HepG2 (cell line): ENCODE measurements around the gene GLE1. TPM values are rescaled to one million over a fixed set of nuclear protein-coding genes. Genes with fewer than 3 reads are reported as not detected.

Experiments
- ATAC-seq: fragments of 200-7000 bp; cut with Tn5 transposase; 3 replicates; pipeline ENCODE4 v1.9.1; 2020; ENCODE audit warnings: mild to moderate bottlenecking, moderate library complexity
- BruUV-seq: library from RNA; stranded (reverse); fragments of 400-500 nt; replicated peaks from 2 replicates; lab custom pipeline; 2021; lab: Mats Ljungman, UMichigan
- CTCF ChIA-PET: fragments of 300-600 bp; formaldehyde crosslinking; extraction: SDS; loops from one replicate; lab custom pipeline; 2021; ENCODE audit warnings: low total read pairs, inconsistent platforms, low intra/inter-chr PET ratio; lab: Yijun Ruan, JAX
- POLR2A ChIA-PET: fragments of 350-600 bp; sonication (Branson Sonifier 250); formaldehyde crosslinking; loops from one replicate; lab custom pipeline; 2020; ENCODE audit warnings: antibody characterized with exemption, inconsistent platforms; lab: Yijun Ruan, JAX
- DNase-seq: peaks from one replicate; pipeline ENCODE4 v3.0.0-alpha.2; 2015; ENCODE audit warnings: low spot score
- FAIRE-seq: peaks from 3 replicates; lab custom pipeline; 2011; peaks lifted over from hg19 to GRCh38; lab: Jason Lieb, UNC
- H2AFZ ChIP-seq: one replicate; pipeline ENCODE4 v1.6.1; 2011; ENCODE audit warnings: low read length, inconsistent platforms
- H3K27ac ChIP-seq: fragments of 300-600 bp; 3 replicates; pipeline ENCODE4 v1.8.0; 2011; ENCODE audit warnings: mixed run types, mild to moderate bottlenecking, mixed read lengths, low read length, inconsistent platforms; ENCODE audit not compliant: insufficient read depth; ENCODE audit errors: extremely low read length
- H3K27me3 ChIP-seq, 2 experiments: fragments of 200-600 bp in 1 of 2; 2 replicates in 1 of 2; 3 replicates in 1 of 2; pipeline versions ENCODE4 v1.6.0 to v1.8.0; 2011; ENCODE audit warnings: low read length in 2 of 2, mild to moderate bottlenecking in 2 of 2, moderate library complexity in 2 of 2, inconsistent platforms in 1 of 2; ENCODE audit not compliant: insufficient read depth in 2 of 2, control insufficient read depth in 1 of 2
- H3K36me3 ChIP-seq, 2 experiments: fragments of 200-600 bp in 1 of 2; replicated peaks in 1 of 2; 2 replicates in 1 of 2; 3 replicates in 1 of 2; pipeline versions ENCODE4 v1.5.1 to v1.8.0; 2011; ENCODE audit warnings: low read length in 2 of 2, inconsistent platforms in 1 of 2; ENCODE audit not compliant: insufficient read depth in 2 of 2, control insufficient read depth in 1 of 2
- H3K4me1 ChIP-seq: 2 replicates; pipeline ENCODE4 v1.5.1; 2012; ENCODE audit warnings: low read length, inconsistent platforms; ENCODE audit not compliant: insufficient read depth
- H3K4me2 ChIP-seq: 2 replicates; pipeline ENCODE4 v1.6.0; 2011; ENCODE audit warnings: low read depth, low read length, inconsistent platforms
- H3K4me3 ChIP-seq, 3 experiments: fragments of 200-600 bp in 1 of 3; sonication (generic), shearing (Covaris generic) in 1 of 3; replicated peaks in 1 of 3; 2 replicates each; pipeline ENCODE4 v1.5.1; 2011 to 2016; ENCODE audit warnings: low read length in 3 of 3, inconsistent platforms in 2 of 3, low read depth in 2 of 3, mild to moderate bottlenecking in 2 of 3, control low read depth in 1 of 3, mixed read lengths in 1 of 3; ENCODE audit not compliant: insufficient read depth in 1 of 3
- H3K79me2 ChIP-seq: one replicate; pipeline ENCODE4 v1.6.1; 2011; ENCODE audit warnings: low read length, inconsistent platforms; ENCODE audit not compliant: insufficient read depth
- H3K9ac ChIP-seq: 2 replicates; pipeline ENCODE4 v1.6.0; 2011; ENCODE audit warnings: mild to moderate bottlenecking, low read depth, low read length, inconsistent platforms; ENCODE audit not compliant: insufficient read depth
- H3K9me3 ChIP-seq: 2 replicates; pipeline ENCODE4 v1.5.1; 2012; ENCODE audit warnings: mild to moderate bottlenecking, low read length
- H4K20me1 ChIP-seq: 2 replicates; pipeline ENCODE4 v1.6.0; 2011; ENCODE audit warnings: inconsistent platforms, mild to moderate bottlenecking, low read length, moderate library complexity; ENCODE audit not compliant: insufficient read depth
- CEBPB ChIP-seq: IDR thresholded peaks from 2 replicates; pipeline ENCODE4 v1.6.1; 2011; ENCODE audit warnings: low read depth, low read length, improper control_type of control experiment, borderline replicate concordance
- ELF3 ChIP-seq: IDR thresholded peaks from 2 replicates; pipeline ENCODE4 v1.6.1; 2016; ENCODE audit warnings: missing genetic modification reagents, missing compliant biosample characterization
- KDM2A ChIP-seq: sonication (generic); formaldehyde crosslinking; IDR thresholded peaks from 2 replicates; pipeline ENCODE4 v1.4.0; 2020; ENCODE audit warnings: low read depth, missing genetic modification reagents, borderline replicate concordance
- MXD1 ChIP-seq: sonication (generic); formaldehyde crosslinking; IDR thresholded peaks from 2 replicates; pipeline ENCODE4 v1.4.0; 2020; ENCODE audit warnings: mild to moderate bottlenecking, missing genetic modification reagents
- NR2F2 ChIP-seq: IDR thresholded peaks from 2 replicates; pipeline ENCODE4 v1.6.1; 2012; ENCODE audit warnings: low read depth, inconsistent platforms, borderline replicate concordance
- POLR2AphosphoS5 ChIP-seq: IDR thresholded peaks from 2 replicates; pipeline ENCODE4 v1.6.1; 2012; ENCODE audit warnings: low read depth, low read length
- RNF2 ChIP-seq: fragments of 450-650 bp; conservative IDR thresholded peaks from 2 replicates; pipeline ENCODE4 v1.6.1; 2016; ENCODE audit warnings: low read depth
- SIN3A ChIP-seq: IDR thresholded peaks from 2 replicates; pipeline ENCODE4 v1.6.1; 2011; ENCODE audit warnings: low read depth, mild to moderate bottlenecking, control low read depth, low read length, borderline replicate concordance
- SRSF4 ChIP-seq: fragments of 200-400 bp; formaldehyde crosslinking; IDR thresholded peaks from one replicate; pipeline ENCODE4 v1.6.1; 2018; ENCODE audit warnings: mild to moderate bottlenecking, low read depth, low read length, moderate library complexity; ENCODE audit not compliant: poor library complexity, severe bottlenecking
- TFAP4 ChIP-seq: sonication (generic); IDR thresholded peaks from 2 replicates; pipeline ENCODE4 v1.6.1; 2016; ENCODE audit warnings: low read depth, borderline replicate concordance
- ZBTB44 ChIP-seq: sonication (generic); formaldehyde crosslinking; IDR thresholded peaks from 2 replicates; pipeline ENCODE4 v1.4.0; 2020; ENCODE audit warnings: missing genetic modification reagents
- ZNF367 ChIP-seq: sonication (generic); formaldehyde crosslinking; IDR thresholded peaks from 2 replicates; pipeline ENCODE4 v1.4.0; 2020; ENCODE audit warnings: missing genetic modification reagents, borderline replicate concordance
- ZNF512B ChIP-seq: sonication (generic); formaldehyde crosslinking; IDR thresholded peaks from 2 replicates; pipeline ENCODE4 v1.5.1; 2020; ENCODE audit warnings: missing genetic modification reagents, mild to moderate bottlenecking, borderline replicate concordance
- WGBS: methylation state at CpG from one replicate; pipeline ENCODE4 v1.1.6; 2017; ENCODE audit warnings: low lambda C conversion rate; 5-methylcytosine and 5-hydroxymethylcytosine counted together
- in situ Hi-C: cut with HindIII; loops from 2 replicates; pipeline ENCODE4 v1.10.0; 2017; ENCODE audit warnings: low pct_unique_long_range_greater_than_20kb; ENCODE audit not compliant: extremely low pct_ligation_motif_present
- intact Hi-C: fragments of 100-400 bp; cut with micrococcal nuclease; formaldehyde crosslinking; loops from one replicate; pipeline ENCODE4 v1.10.0; 2022; ENCODE audit not compliant: unreplicated experiment
- polyA plus RNA-seq, 8 experiments: library from polyadenylated mRNA; depleted of rRNA in 3 of 8; stranded (reverse) in 7 of 8; unstranded in 1 of 8; fragments of >200 nt; fragmentation: Illumina TruSeq in 4 of 8; extraction: Trizol in 4 of 8; gene quantifications; 2 replicates each; pipeline versions ENCODE4 v1.2.1 to v1.2.3, GENCODE V29; 2011 to 2016; ENCODE audit warnings: low read depth in 4 of 8, missing spikeins in 1 of 8, mixed read lengths in 1 of 8; ENCODE audit not compliant: insufficient read depth in 1 of 8
- total RNA-seq, 5 experiments: library from RNA; depleted of rRNA; stranded (reverse); fragments of >200 nt; fragmentation: Illumina TruSeq; extraction: Trizol; gene quantifications; 2 replicates each; pipeline ENCODE4 v1.2.3, GENCODE V29; 2016; ENCODE audit warnings: low read depth in 1 of 5

The GLE1 gene
- total and polyA plus RNA-seq, 2 of the 13 experiments (the other 11 are each of a cell fraction or from before 2014, with no cell fraction given) = 14.7 to 28.8 TPM

- WGBS = 6% methylated on average over 11 of the region's 11 CpGs
- BruUV-seq = no TSS peak
- Histone ChIP-seq H3K9ac (peak overlapping the region; percentile 61), H4K20me1 (peaks cover 18% of the 10 kb centered on the region), H3K4me1 (peaks cover 52% of the 10 kb centered on the region), H3K27me3 (no peaks in the 10 kb centered on the region; a peak in 1 of 5 replicates), H3K36me3 (no peaks in the 10 kb centered on the region), H2AFZ (peak overlapping the region; percentile 44), H3K4me3 (peak overlapping the region; percentile 87 to 95 (median 90)), H3K27ac (no peak overlapping the region), H3K4me2 (peak overlapping the region; percentile 95), H3K9me3 (no peaks in the 10 kb centered on the region), H3K79me2 (peaks cover 31% of the 10 kb centered on the region)
- ChIA-PET POLR2A (interaction anchor here (0.5 to 3.1 kb wide), 9 partner anchors 8 to 1163 kb away, joined by 3 to 13 read pairs (median 4); partner anchors contain the start of gene GLE1), CTCF (no interaction called here)
- FAIRE-seq = no peak
- ATAC-seq = peak; percentile 37
- intact Hi-C loops (loop anchor here (5.0 kb wide), 1 partner anchor 49 kb away; the partner anchor contains the start of gene GLE1), in situ Hi-C loops (no loop called here)
- TF ChIP-seq TFAP4 (0 out of 2 replicates have a peak, but pooled peaks have one; percentile 10), ZNF512B (CRISPR knock-in tag) (no peak), SIN3A (0 out of 2 replicates have a peak, but pooled peaks have one; percentile 41), KDM2A (CRISPR knock-in tag) (no peak), ELF3 (CRISPR knock-in tag) (no peak), POLR2AphosphoS5 (no peak), CEBPB (no peak), SRSF4 (no peak), ZNF367 (CRISPR knock-in tag) (no peak), MXD1 (CRISPR knock-in tag) (no peak), RNF2 (no peak), NR2F2 (no peak), ZBTB44 (no peak)
- no peak for DNase-seq
Measured at GRCh38 chr9:128550770-128551656, 46.5 kb downstream of the GLE1 start.
